NB4 (cell line): Measurements from ENCODE around the gene MAD2L2.

Source experiments
- CTCF ChIP-seq: IDR thresholded peaks from one replicate; pipeline ENCODE4 v1.5.1; 2012; ENCODE audit warnings: low read depth, low read length
- TF ChIP-seq, protein P1 (sequence below): IDR thresholded peaks from 2 replicates; pipeline ENCODE4 v1.6.1; 2011; ENCODE audit warnings: low read depth, low read length

DNA sequence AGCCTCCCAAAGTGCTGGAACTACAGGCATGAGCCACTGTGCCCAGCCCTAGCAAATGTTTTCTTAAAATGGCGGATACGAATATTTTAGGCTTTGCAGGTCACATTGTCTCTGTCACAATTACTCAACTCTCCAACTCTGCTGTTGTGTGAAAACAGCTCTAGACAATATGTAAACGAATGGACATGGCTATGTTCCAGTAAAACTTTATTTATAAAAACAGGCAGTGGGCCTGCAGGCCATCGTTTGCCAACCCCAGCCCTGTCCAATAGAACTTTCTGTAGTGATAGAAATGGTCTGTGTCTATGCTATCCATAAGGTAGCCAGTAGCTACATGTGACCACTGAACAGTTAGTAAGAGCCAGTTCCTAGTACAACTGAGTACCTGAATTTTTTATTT, 21.2 kb downstream of the MAD2L2 start:
- TF ChIP-seq, protein P1, sequence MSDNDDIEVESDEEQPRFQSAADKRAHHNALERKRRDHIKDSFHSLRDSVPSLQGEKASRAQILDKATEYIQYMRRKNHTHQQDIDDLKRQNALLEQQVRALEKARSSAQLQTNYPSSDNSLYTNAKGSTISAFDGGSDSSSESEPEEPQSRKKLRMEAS, result no peak
- no peak for TF ChIP-seq CTCF
